CD4-positive, alpha-beta T cell treated with Interleukin-6 for 4 hours (primary cell): ENCODE measurements around the gene LRRC26.

Experiments used
- DNase-seq: peaks from one replicate; pipeline ENCODE4 v3.0.0-alpha.2; 2020; ENCODE audit warnings: mixed read lengths

LRRC26 gene, protein sequence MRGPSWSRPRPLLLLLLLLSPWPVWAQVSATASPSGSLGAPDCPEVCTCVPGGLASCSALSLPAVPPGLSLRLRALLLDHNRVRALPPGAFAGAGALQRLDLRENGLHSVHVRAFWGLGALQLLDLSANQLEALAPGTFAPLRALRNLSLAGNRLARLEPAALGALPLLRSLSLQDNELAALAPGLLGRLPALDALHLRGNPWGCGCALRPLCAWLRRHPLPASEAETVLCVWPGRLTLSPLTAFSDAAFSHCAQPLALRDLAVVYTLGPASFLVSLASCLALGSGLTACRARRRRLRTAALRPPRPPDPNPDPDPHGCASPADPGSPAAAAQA

DNA sequence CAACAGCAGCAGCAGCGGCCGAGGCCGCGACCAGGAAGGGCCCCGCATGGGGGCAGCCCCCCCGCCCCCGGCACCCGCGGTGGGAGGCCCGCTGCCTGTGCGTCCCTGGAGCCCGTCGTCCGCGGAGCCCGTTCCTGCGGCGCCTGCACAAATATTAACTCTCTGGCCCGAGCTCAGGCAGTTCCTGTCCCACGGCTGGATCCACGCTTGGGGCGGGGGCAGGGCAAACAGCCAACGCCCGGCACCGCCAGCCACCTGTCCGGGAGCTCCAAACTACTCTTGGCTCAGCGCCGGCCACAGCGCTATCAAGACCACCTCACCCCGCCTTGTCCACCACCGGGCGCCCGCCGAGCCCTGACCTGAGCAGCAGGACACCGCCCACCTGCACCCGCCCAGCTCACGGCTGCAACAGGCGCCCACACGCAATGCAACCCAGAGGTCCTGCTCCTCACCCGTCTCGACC lies at the start of gene LRRC26:
Gene LRRC26, minus strand, starts transcription at position 156 of the 463 bp plus-strand sequence. Its CDS starts 108 bp downstream, at position 48.
- DNase-seq, result no peak

- DNase-seq, result no peak
Observed at GRCh38 chr9:137218754-137219271, 49.0 kb upstream of the LRRC26 start.

GRCh38 chr9:137218212-137218753 lies 48.4 kb upstream of the LRRC26 start:
- DNase-seq, result no peak

GRCh38 chr9:137217276-137218211 lies 47.7 kb upstream of the LRRC26 start:
- DNase-seq, result peak; percentile 30

GRCh38 chr9:137216188-137216965 lies 46.5 kb upstream of the LRRC26 start:
- DNase-seq, result no peak

GRCh38 chr9:137215196-137215986 lies 45.5 kb upstream of the LRRC26 start:
- no peak for DNase-seq

- DNase-seq, result no peak
Observed at GRCh38 chr9:137214620-137215019, 44.8 kb upstream of the LRRC26 start.

GRCh38 chr9:137213160-137214060 lies 43.6 kb upstream of the LRRC26 start:
- DNase-seq, result no peak

DNA sequence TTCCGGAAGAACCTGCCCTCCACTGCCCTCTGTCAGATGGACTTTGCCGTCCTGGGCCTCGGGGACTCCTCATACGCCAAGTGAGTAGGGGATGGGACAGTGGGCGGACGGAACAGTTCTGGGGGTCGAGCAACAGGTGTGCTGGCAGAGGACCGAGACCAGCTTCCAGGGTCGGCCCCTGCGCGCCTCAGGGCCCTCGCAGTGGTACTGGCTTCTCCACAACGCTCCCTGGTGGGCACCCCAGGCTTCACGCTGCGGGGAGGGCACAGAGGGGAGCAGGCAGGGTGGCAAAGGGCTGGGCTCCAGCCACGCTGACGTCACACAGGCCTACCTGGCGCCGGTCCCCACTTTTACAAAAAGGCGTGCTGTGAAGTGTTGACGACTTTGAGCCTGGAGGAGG lies 42.7 kb upstream of the LRRC26 start:
- DNase-seq, result no peak

DNA sequence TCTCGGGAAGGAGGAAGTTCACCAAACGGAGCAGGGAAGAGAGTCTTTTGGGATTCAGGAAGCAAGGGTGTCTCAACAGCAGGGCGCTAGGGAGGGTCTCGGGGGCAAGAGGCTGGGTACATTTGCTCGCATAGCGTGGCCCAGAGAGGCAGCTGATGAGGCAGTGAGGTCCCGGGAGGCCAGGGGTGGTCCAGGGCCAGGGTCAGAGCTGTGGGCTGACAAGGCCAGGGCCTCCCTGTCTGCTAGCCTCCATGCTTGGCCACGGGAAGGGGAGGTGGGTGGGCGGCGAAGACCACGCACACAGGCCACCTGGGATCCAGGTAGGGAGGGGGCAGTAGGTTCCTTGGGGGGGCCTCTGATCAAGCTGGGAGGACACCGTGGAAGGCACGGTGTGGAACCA lies 41.7 kb upstream of the LRRC26 start:
- no peak for DNase-seq

DNA sequence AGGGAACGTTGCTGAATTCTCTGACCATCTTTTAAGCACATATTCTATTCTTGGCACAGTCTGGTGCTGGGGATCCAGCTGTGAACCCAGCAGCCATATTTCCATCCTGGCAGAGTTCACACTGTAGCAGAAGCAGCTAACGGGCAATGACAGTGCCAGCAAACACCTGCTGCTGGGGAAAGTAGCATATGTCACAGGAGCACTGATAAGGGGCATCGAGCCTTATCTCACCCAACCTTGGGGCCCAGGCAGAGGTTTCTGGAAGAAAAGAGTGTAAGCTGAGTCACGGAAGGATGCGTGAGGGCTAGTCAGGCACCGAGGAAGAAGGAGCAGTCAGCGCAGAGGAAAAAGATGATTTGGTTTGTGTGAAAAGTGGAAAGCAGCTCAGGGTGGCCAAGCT lies 36.8 kb upstream of the LRRC26 start:
- no peak for DNase-seq

GRCh38 chr9:137205126-137206069 lies 35.5 kb upstream of the LRRC26 start, which contains the start of the genes NDOR1 and TMEM203:
Gene NDOR1, plus strand, starts transcription at chr9:137205700. Its CDS starts 78 bp downstream, at chr9:137205778.
Gene TMEM203, minus strand, starts transcription at chr9:137205648. Its CDS starts 234 bp downstream, at chr9:137205414.
- peak; percentile 93 for DNase-seq

GRCh38 chr9:137204731-137205125 lies 34.9 kb upstream of the LRRC26 start:
- DNase-seq, result no peak

- no peak for DNase-seq
Observed at GRCh38 chr9:137202966-137203365, 33.1 kb upstream of the LRRC26 start.

DNA sequence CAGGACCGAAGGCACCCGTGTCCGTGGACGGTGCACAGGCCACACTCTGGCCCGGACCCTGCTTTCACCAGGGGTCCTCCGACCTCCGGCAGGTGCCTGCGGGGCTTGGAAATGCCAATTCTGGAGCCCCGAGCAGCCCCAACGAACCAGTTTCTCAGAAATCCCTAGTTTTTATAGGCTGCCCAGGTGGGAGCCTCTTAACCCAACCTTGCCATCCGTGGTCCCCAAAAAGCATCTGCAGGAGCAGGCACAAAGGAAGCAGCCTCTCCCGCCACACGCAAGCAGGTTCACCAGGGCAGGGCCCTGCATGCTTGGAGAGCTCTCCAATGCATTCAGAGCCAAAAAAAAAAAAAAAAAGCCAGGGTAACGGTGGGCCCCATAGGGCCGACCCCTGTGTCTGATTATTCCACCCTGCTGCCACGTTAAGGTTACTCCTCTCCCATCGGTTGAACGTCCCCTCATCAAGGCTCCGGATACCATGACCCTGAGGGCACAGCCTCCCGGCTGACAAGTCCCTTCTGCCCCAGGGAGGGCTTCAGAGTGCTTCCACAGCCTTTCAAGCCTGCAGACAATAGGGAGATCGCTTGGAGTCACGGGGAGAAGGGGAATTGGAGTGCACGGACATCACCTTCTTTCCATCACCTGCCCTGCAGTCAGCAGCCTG lies 31.5 kb upstream of the LRRC26 start:
- DNase-seq, result no peak

DNA sequence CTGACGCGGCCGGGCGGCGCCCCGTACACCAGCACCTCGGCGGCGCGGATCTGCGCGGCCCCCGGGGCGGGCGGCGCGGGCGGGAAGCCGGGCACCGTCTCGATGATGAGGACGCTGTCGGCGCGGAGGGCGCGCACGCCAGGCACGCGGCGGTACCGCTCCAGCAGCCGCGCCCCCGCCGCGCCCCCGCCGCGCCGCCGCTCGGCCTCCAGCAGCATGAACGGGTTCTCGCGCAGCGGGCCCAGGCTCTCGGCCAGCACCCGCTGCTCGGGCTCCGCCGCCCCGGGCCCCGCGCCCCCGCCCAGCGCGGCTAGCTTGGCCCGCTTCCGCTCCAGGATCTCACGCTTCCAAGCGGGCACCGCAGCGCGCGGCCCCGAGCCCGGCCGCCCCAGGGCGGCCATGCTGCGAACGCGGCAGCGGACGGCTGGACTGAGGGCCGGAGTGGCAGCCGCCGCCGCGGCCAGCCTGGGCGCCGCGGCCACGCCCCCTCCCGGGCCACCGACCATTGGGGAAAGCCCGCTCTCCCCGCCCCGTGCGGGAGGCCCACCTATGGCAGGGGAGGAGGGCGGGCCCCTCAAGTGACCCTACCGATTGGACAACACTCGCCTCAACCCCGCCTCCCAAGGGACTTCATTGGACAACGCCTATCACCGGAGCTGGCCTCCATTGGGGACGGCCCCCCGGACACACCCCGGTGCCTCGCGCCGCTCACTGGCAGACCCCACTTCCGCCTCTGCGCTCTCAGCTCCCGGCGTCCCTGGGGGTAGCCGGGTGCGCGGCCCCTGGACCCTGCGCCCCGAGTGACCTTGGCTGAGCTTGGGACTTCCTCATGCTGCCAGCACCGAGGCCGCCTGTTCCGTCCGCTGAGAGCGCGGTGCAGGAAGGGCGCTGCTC lies 30.7 kb upstream of the LRRC26 start, which contains the start of gene TPRN:
Gene TPRN, minus strand, starts transcription at position 431 of the 894 bp plus-strand sequence. Its CDS starts 30 bp downstream, at position 401.
- DNase-seq, result peak; percentile 99
